GM12865 (cell line): ENCODE results near the gene DUSP9.
A peak's percentile ranks its signal among the peaks of the same experiment; 100 is the strongest.

Experiments
- DNase-seq: peaks from one replicate; pipeline ENCODE4 v3.0.0; 2010; ENCODE audit warnings: low read depth
- H3K4me3 ChIP-seq: 2 replicates; pipeline ENCODE4 v1.5.1; 2011; ENCODE audit warnings: mild to moderate bottlenecking, low read depth, low read length, control low read depth
- CTCF ChIP-seq: IDR thresholded peaks from 2 replicates; pipeline ENCODE4 v1.5.1; 2011; ENCODE audit warnings: low read length, control low read depth, low read depth, inconsistent platforms; ENCODE audit not compliant: insufficient read depth; ENCODE audit errors: missing control alignments

The DUSP9 gene

DNA sequence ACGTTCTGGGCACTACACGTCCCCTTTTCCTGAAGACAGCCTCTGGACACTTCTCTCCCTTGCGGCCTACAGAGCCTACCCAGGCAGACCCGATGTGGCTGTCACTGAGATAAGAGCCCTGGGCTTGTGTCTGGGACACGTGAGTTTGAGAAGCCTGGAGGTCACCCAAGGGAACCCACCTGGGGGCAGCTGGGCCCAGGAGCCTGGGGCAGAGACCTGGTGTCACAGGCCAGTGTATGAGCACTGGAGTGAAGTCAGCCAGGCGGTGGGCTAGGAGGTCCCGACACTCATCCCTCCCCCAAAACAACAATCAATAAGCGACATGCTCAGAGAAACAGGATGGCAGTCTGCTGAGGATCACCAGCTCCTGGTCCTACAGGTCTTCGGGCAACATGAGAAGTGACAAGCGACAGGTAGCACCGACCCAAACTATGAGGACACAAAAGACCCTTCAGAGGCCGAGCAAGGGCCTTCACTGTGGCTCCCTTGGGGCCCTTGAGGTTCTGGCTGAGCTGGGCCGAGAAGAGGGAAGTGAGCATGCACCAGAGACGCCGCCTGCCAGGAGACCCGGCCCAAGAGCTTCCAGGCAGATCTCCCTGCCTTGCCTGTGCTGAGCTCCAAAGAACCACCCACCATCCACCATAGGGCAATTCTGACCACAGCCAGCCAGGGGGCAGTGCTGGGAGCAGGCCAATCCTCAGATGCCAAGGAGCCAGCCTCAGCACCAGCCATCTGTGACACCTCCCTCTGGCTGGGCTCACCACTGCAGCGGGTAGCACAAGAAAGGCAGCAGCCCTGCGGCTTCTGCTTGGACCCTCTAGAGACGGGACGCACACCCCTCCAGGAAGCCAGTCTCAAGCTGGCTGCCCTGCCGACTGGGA lies 11.0 kb upstream of the DUSP9 start:
- TF ChIP-seq CTCF = peak; percentile 29
- DNase-seq = peak; percentile 19
- H3K4me3 ChIP-seq = no peak overlapping the region

- DNase-seq = no peak
Measured at GRCh38 chrX:153636716-153637115, 10.3 kb upstream of the DUSP9 start.

DNA sequence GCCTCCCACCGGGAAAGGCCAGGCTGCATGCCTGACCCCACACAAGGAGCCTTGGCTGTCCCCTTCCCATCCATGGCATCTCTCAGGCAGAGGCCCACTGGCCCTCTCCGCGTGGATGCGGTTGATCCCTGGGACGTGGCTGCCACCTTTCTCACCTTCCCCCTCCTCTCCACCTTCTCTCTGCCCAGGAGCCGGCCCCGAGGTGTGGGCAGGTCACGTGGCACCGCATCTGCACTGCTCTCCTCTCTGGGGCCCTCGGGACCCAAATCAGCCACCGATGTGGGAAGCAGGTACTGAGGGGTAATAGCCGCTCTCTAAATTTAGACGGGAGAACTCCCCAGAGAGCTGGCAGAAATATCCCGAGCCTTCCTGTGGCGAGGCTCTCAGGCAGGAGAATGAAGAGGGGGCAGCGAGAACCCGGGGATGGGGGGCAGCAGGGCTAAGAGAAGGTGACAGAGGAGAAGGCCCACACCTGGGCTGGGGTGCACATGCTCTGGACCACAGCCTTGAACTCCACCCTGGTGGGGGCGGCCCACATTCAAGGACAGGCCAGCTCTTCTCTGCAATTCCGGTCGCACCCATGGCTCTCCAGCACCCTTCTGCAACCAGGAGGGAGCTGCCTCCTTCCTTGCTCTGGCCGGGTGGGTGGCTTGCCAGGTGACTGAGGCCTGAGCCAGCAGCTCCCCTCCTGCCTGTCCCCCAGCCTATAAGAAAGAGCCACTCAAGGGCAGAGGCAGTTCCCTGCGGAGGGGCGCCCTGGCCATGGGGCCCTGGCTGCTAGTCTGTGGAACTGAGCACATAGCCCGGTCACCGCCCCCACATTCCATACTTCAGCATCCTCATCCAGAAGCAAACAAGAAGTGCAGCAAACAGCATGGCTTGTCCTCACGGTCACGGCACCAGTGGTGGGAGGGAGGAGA lies 9.6 kb upstream of the DUSP9 start:
- no peak for DNase-seq
- no peak for TF ChIP-seq CTCF
- H3K4me3 ChIP-seq = no peak overlapping the region

More at GRCh38 chrX:153636716-153637115, 10.3 kb upstream of the DUSP9 start:
- H3K4me3 ChIP-seq = no peak overlapping the region
- TF ChIP-seq CTCF = no peak

GRCh38 chrX:153638041-153638371 lies 9.0 kb upstream of the DUSP9 start:
- TF ChIP-seq CTCF = no peak
- no peak for DNase-seq
- H3K4me3 ChIP-seq = no peak overlapping the region

- TF ChIP-seq CTCF = no peak
- H3K4me3 ChIP-seq = no peak overlapping the region
- DNase-seq = no peak
Measured at GRCh38 chrX:153638436-153639176, 8.4 kb upstream of the DUSP9 start.

DNA sequence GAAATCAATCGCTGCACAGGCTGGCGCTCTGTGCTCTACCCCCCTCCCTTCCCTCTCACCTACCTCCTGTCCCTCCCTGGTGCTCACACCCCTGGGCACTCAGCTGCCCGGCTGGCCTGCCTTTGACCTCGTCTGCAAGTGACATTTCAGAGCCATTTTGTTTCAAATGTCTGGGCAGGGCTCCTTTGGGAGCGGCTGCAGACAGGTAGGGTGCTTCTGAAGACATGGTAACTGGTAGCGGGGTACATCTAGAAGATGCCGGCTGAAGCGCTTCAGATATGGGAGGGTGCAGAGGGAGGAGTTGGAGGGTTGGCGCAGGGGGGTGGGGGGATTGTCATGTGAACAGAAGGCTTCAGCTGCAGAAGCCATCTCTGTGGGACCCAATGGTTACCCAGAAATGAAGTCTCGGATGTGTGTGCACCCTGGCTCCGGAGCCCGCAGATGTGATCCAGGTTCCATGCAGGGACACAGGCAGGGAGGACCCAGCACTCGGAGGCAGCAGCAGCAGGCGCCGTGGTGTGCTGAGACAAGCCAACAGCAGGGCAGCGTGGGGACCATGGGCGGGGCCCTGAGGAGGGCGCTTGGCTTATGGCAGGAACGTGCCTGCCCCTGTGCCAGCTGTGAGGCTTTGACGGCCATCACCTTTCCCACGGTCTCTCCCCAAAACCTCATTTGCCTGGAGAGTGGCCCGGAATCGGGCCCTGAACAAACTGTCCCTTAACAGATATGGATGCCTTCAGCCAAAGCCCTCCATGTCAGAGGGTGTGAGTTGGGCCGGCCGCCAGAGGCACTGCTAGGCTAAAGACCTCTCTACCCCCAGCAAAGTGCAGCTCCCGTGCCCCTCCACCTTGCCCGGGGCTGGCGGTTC lies 7.6 kb upstream of the DUSP9 start:
- no peak overlapping the region for H3K4me3 ChIP-seq
- no peak for DNase-seq
- no peak for TF ChIP-seq CTCF
